Natural killer cell (primary cell): ENCODE results near the gene APBA2. TPM values are rescaled to one million over a fixed set of nuclear protein-coding genes. Genes with fewer than 3 reads are reported as not detected.

Source experiments
- ATAC-seq, 3 donors: fragments of 150-1000 bp in 2 of 3; fragments of 200-7000 bp in 1 of 3; cut with Tn5 transposase; 1 replicate in 1 of 3; 2 replicates in 2 of 3; pipeline ENCODE4 v1.10.0; 2021; ENCODE audit warnings: mild to moderate bottlenecking in 2 of 3, moderate library complexity in 2 of 3
- DNase-seq, 2 donors: peaks; one replicate each; pipeline versions ENCODE4 v3.0.0 to v3.0.0-alpha.2; 2013 to 2021; ENCODE audit warnings: mixed read lengths in 1 of 2
- H3K27ac ChIP-seq: one replicate; pipeline ENCODE4 v1.5.1; 2013; ENCODE audit warnings: mild to moderate bottlenecking, low read length
- H3K27me3 ChIP-seq: one replicate; pipeline ENCODE4 v1.6.1; 2013; ENCODE audit warnings: low read length; ENCODE audit not compliant: control insufficient read depth, insufficient read depth
- H3K36me3 ChIP-seq: one replicate; pipeline ENCODE4 v1.6.1; 2013; ENCODE audit warnings: low read length; ENCODE audit not compliant: control insufficient read depth, insufficient read depth
- H3K4me1 ChIP-seq: one replicate; pipeline ENCODE4 v1.6.1; 2013; ENCODE audit warnings: low read length; ENCODE audit not compliant: control insufficient read depth, insufficient read depth
- H3K4me3 ChIP-seq: one replicate; pipeline ENCODE4 v1.5.1; 2013; ENCODE audit warnings: low read length
- H3K9me3 ChIP-seq: one replicate; pipeline ENCODE4 v1.6.1; 2013; ENCODE audit warnings: low read length; ENCODE audit not compliant: control insufficient read depth, insufficient read depth
- H3K27ac Mint-ChIP-seq, 2 donors: one replicate each; pipeline ENCODE4 v1.8.0; 2022; ENCODE audit warnings: mild to moderate bottlenecking in 2 of 2, mixed read lengths in 2 of 2, moderate library complexity in 1 of 2
- H3K27me3 Mint-ChIP-seq, 2 donors: one replicate each; pipeline ENCODE4 v1.8.0; 2022; ENCODE audit warnings: low read depth in 2 of 2, mixed read lengths in 2 of 2
- H3K36me3 Mint-ChIP-seq: one replicate; pipeline ENCODE4 v1.8.0; 2022; ENCODE audit warnings: mixed read lengths
- H3K4me1 Mint-ChIP-seq, 2 donors: one replicate each; pipeline ENCODE4 v1.8.0; 2022; ENCODE audit warnings: mixed read lengths in 2 of 2
- H3K4me3 Mint-ChIP-seq: one replicate; pipeline ENCODE4 v1.8.0; 2022; ENCODE audit warnings: mild to moderate bottlenecking, moderate library complexity, mixed read lengths
- H3K9me3 Mint-ChIP-seq, 2 donors: one replicate each; pipeline ENCODE4 v1.8.0; 2022; ENCODE audit warnings: mixed read lengths in 2 of 2
- CTCF ChIP-seq: fragments of 200-600 bp; IDR thresholded peaks from one replicate; pipeline ENCODE4 v1.8.0; 2022; ENCODE audit warnings: antibody characterized with exemption
- WGBS: methylation state at CpG from one replicate; pipeline ENCODE4 v1.1.7; 2013; ENCODE audit warnings: missing lambda C conversion rate; ENCODE audit not compliant: insufficient coverage; 5-methylcytosine and 5-hydroxymethylcytosine counted together
- intact Hi-C: fragments of 100-400 bp; cut with micrococcal nuclease; formaldehyde crosslinking; loops from one replicate; pipeline ENCODE4 v1.14.2; 2022
- total RNA-seq, 4 donors: library from RNA; stranded (reverse); fragments of 120-200 nt in 1 of 4; gene quantifications; one replicate each; pipeline versions ENCODE4 v1.2.3 to v1.2.4, GENCODE V29; 2013 to 2022

The APBA2 gene
- total RNA-seq, 3 donors from 2014 or later (not counting 1 experiment from before 2014, with no cell fraction given), result 96.4 to 119 (median 97.9) TPM

GRCh38 chr15:29078541-29078940 lies 192.8 kb downstream of the APBA2 start:
- intact Hi-C loops, result no loop called here
- Histone ChIP-seq H3K4me3 (no peak overlapping the region), H3K36me3 (peaks cover 3% of the 10 kb centered on the region), H3K4me1 (no peaks in the 10 kb centered on the region), H3K27me3 (no peaks in the 10 kb centered on the region), H3K27ac (no peak overlapping the region), H3K9me3 (no peaks in the 10 kb centered on the region)
- Mint-ChIP-seq H3K9me3 (no peaks in the 10 kb centered on the region), H3K4me1 (peaks cover 7 to 19% of the 10 kb centered on the region in 2 donors), H3K4me3 (no peak overlapping the region), H3K36me3 (no peaks in the 10 kb centered on the region), H3K27ac (no peak overlapping the region), H3K27me3 (no peaks in the 10 kb centered on the region)
- ATAC-seq (no peak), DNase-seq (no peak)
- WGBS, result 90% methylated on average over 10 of the region's 10 CpGs
- no peak for TF ChIP-seq CTCF

GRCh38 chr15:29079479-29079878 lies 193.7 kb downstream of the APBA2 start:
- H3K9me3 Mint-ChIP-seq, result no peaks in the 10 kb centered on the region
- H3K36me3 Mint-ChIP-seq, result peaks cover 2% of the 10 kb centered on the region
- intact Hi-C loops, result no loop called here
- H3K27ac Mint-ChIP-seq, result no peak overlapping the region
- TF ChIP-seq CTCF, result no peak
- Histone ChIP-seq H3K4me1 (no peaks in the 10 kb centered on the region), H3K9me3 (no peaks in the 10 kb centered on the region), H3K4me3 (no peak overlapping the region), H3K36me3 (peaks cover 3% of the 10 kb centered on the region), H3K27me3 (no peaks in the 10 kb centered on the region), H3K27ac (no peak overlapping the region)
- peaks cover 0 to 12% of the 10 kb centered on the region in 2 donors for H3K4me1 Mint-ChIP-seq
- 93% methylated on average over 5 of the region's 5 CpGs for WGBS
- ATAC-seq (no peak), DNase-seq (no peak)
- no peaks in the 10 kb centered on the region for H3K27me3 Mint-ChIP-seq
- H3K4me3 Mint-ChIP-seq, result no peak overlapping the region

GRCh38 chr15:29081781-29082180 lies 196.0 kb downstream of the APBA2 start:
- Histone ChIP-seq H3K27me3 (no peaks in the 10 kb centered on the region), H3K36me3 (peaks cover 3% of the 10 kb centered on the region), H3K27ac (no peak overlapping the region), H3K4me1 (no peaks in the 10 kb centered on the region), H3K4me3 (no peak overlapping the region), H3K9me3 (no peaks in the 10 kb centered on the region)
- Mint-ChIP-seq H3K4me3 (no peak overlapping the region), H3K9me3 (peaks cover 0 to 4% of the 10 kb centered on the region in 2 donors), H3K4me1 (peaks cover 5 to 13% of the 10 kb centered on the region in 2 donors), H3K36me3 (peaks cover 7% of the 10 kb centered on the region), H3K27ac (no peak overlapping the region), H3K27me3 (no peaks in the 10 kb centered on the region)
- no peak for DNase-seq
- intact Hi-C loops, result no loop called here
- 94% methylated on average over 10 of the region's 10 CpGs for WGBS
- no peak for TF ChIP-seq CTCF
- ATAC-seq, result peak in 1 of 3 donors; percentile 34

GRCh38 chr15:29083161-29083560 lies 197.4 kb downstream of the APBA2 start:
- no peak overlapping the region for H3K4me3 Mint-ChIP-seq
- Histone ChIP-seq H3K27ac (no peak overlapping the region), H3K27me3 (no peaks in the 10 kb centered on the region), H3K36me3 (peaks cover 3% of the 10 kb centered on the region), H3K9me3 (no peaks in the 10 kb centered on the region), H3K4me1 (peaks cover 11% of the 10 kb centered on the region), H3K4me3 (no peak overlapping the region)
- peaks cover 0 to 4% of the 10 kb centered on the region in 2 donors for H3K9me3 Mint-ChIP-seq
- 89% methylated on average over 4 of the region's 4 CpGs for WGBS
- no peaks in the 10 kb centered on the region for H3K27me3 Mint-ChIP-seq
- H3K36me3 Mint-ChIP-seq, result peaks cover 7% of the 10 kb centered on the region
- intact Hi-C loops, result no loop called here
- H3K27ac Mint-ChIP-seq, result no peak overlapping the region
- ATAC-seq (no peak), DNase-seq (no peak)
- peaks cover 15 to 27% of the 10 kb centered on the region in 2 donors for H3K4me1 Mint-ChIP-seq
- no peak for TF ChIP-seq CTCF
